HUES64 (cell line): ENCODE data around the gene TSPAN32. TPM values are rescaled to one million over a fixed set of nuclear protein-coding genes. Genes with fewer than 3 reads are reported as not detected.

ENCODE experiments used
- H3K27ac ChIP-seq: 2 replicates; pipeline ENCODE4 v1.7.0; 2013; ENCODE audit warnings: low read depth, low read length, inconsistent platforms
- H3K27me3 ChIP-seq: 2 replicates; pipeline ENCODE4 v1.6.1; 2013; ENCODE audit warnings: mild to moderate bottlenecking, low read length; ENCODE audit not compliant: insufficient read depth
- H3K36me3 ChIP-seq: 2 replicates; pipeline ENCODE4 v1.6.1; 2013; ENCODE audit warnings: mild to moderate bottlenecking, low read length; ENCODE audit not compliant: insufficient read depth
- H3K4me1 ChIP-seq: 2 replicates; pipeline ENCODE4 v1.6.1; 2013; ENCODE audit warnings: mild to moderate bottlenecking, low read length, moderate library complexity; ENCODE audit not compliant: insufficient read depth
- H3K4me3 ChIP-seq: 2 replicates; pipeline ENCODE4 v1.5.1; 2013; ENCODE audit warnings: mild to moderate bottlenecking, low read length, moderate library complexity
- H3K9ac ChIP-seq: 2 replicates; pipeline ENCODE4 v1.6.1; 2013; ENCODE audit warnings: mild to moderate bottlenecking, low read depth, low read length
- H3K9me3 ChIP-seq: 2 replicates; pipeline ENCODE4 v1.6.1; 2013; ENCODE audit warnings: low read depth, low read length; ENCODE audit not compliant: insufficient read depth
- WGBS: fragments of 150-250, 120-280 bp; methylation state at CpG from one replicate; pipeline ENCODE4 v1.1.7; 2013; ENCODE audit warnings: missing lambda C conversion rate; 5-methylcytosine and 5-hydroxymethylcytosine counted together
- polyA plus RNA-seq, 2 experiments: library from polyadenylated mRNA; stranded (reverse); fragments of 50-300 nt; gene quantifications; one replicate each; pipeline ENCODE4 v1.2.3, GENCODE V29; 2013

Gene TSPAN32
- not detected for polyA plus RNA-seq (2013, experiment 1 of 2)
- polyA plus RNA-seq (2013, experiment 2 of 2) = not detected

GRCh38 chr11:2301631-2302305 is at the start of gene TSPAN32, which contains the start of gene C11orf21:
Gene TSPAN32, plus strand, starts transcription at chr11:2302013. Its CDS starts 137 bp downstream, at chr11:2302150.
Gene C11orf21, minus strand, starts transcription at chr11:2301918. Its CDS starts 110 bp downstream, at chr11:2301808.
- no peaks in the 10 kb centered on the region for H3K4me1 ChIP-seq
- no peaks in the 10 kb centered on the region for H3K27me3 ChIP-seq
- H3K36me3 ChIP-seq = no peaks in the 10 kb centered on the region
- no peaks in the 10 kb centered on the region for H3K9me3 ChIP-seq
- WGBS = 74% methylated on average over 16 of the region's 16 CpGs
- H3K4me3 ChIP-seq = no peak within 1 kb of the TSS
- H3K9ac ChIP-seq = no peak within 1 kb of the TSS
- no peak within 1 kb of the TSS for H3K27ac ChIP-seq

- H3K9ac ChIP-seq = no peak overlapping the region
- H3K4me3 ChIP-seq = no peak overlapping the region
- H3K36me3 ChIP-seq = no peaks in the 10 kb centered on the region
- H3K4me1 ChIP-seq = no peaks in the 10 kb centered on the region
- H3K27ac ChIP-seq = no peak overlapping the region
- WGBS = 87% methylated on average over 2 of the region's 6 CpGs
- H3K9me3 ChIP-seq = no peaks in the 10 kb centered on the region
- H3K27me3 ChIP-seq = peaks cover 3% of the 10 kb centered on the region; the same call in 1 of the 2 replicates
Measured at GRCh38 chr11:2252018-2252417, 49.8 kb upstream of the TSPAN32 start.

GRCh38 chr11:2256293-2256913 is 45.4 kb upstream of the TSPAN32 start:
- no peaks in the 10 kb centered on the region for H3K4me1 ChIP-seq
- no peak overlapping the region for H3K4me3 ChIP-seq
- no peaks in the 10 kb centered on the region; the same call in 1 of the 2 replicates for H3K27me3 ChIP-seq
- H3K27ac ChIP-seq = no peak overlapping the region
- no peaks in the 10 kb centered on the region for H3K9me3 ChIP-seq
- WGBS = 86% methylated on average over 14 of the region's 14 CpGs
- no peak overlapping the region for H3K9ac ChIP-seq
- H3K36me3 ChIP-seq = no peaks in the 10 kb centered on the region

- 91% methylated on average over 31 of the region's 31 CpGs for WGBS
Measured at GRCh38 chr11:2256951-2257700, 44.7 kb upstream of the TSPAN32 start.

GRCh38 chr11:2258501-2259465 is 43.0 kb upstream of the TSPAN32 start:
- Histone ChIP-seq H3K36me3 (no peaks in the 10 kb centered on the region), H3K4me1 (no peaks in the 10 kb centered on the region), H3K27ac (no peak overlapping the region), H3K4me3 (no peak overlapping the region), H3K27me3 (peaks cover under 1% of the 10 kb centered on the region; the same call in 1 of the 2 replicates), H3K9me3 (no peaks in the 10 kb centered on the region), H3K9ac (no peak overlapping the region)
- WGBS = 93% methylated on average over 29 of the region's 29 CpGs

More at GRCh38 chr11:2256951-2257700, 44.7 kb upstream of the TSPAN32 start:
- Histone ChIP-seq H3K4me1 (no peaks in the 10 kb centered on the region), H3K9me3 (no peaks in the 10 kb centered on the region), H3K27me3 (no peaks in the 10 kb centered on the region; the same call in 1 of the 2 replicates), H3K4me3 (no peak overlapping the region), H3K9ac (no peak overlapping the region), H3K36me3 (no peaks in the 10 kb centered on the region), H3K27ac (no peak overlapping the region)

- H3K4me3 ChIP-seq = no peak overlapping the region
- H3K9me3 ChIP-seq = no peaks in the 10 kb centered on the region
- H3K36me3 ChIP-seq = no peaks in the 10 kb centered on the region
- no peak overlapping the region for H3K27ac ChIP-seq
- H3K27me3 ChIP-seq = peaks cover 4% of the 10 kb centered on the region; the same call in 1 of the 2 replicates
- no peaks in the 10 kb centered on the region for H3K4me1 ChIP-seq
- H3K9ac ChIP-seq = no peak overlapping the region
- 93% methylated on average over 8 of the region's 8 CpGs for WGBS
Measured at GRCh38 chr11:2259466-2259830, 42.4 kb upstream of the TSPAN32 start.

- Histone ChIP-seq H3K4me1 (no peaks in the 10 kb centered on the region), H3K36me3 (no peaks in the 10 kb centered on the region), H3K9ac (no peak overlapping the region), H3K4me3 (no peak overlapping the region), H3K27me3 (peaks cover 9% of the 10 kb centered on the region), H3K27ac (no peak overlapping the region), H3K9me3 (no peaks in the 10 kb centered on the region)
- 82% methylated on average over 12 of the region's 12 CpGs for WGBS
Measured at GRCh38 chr11:2259897-2260451, 41.8 kb upstream of the TSPAN32 start.

- peaks cover 15% of the 10 kb centered on the region for H3K27me3 ChIP-seq
- H3K9ac ChIP-seq = no peak overlapping the region
- H3K4me1 ChIP-seq = no peaks in the 10 kb centered on the region
- H3K27ac ChIP-seq = no peak overlapping the region
- no peaks in the 10 kb centered on the region for H3K9me3 ChIP-seq
- no peak overlapping the region for H3K4me3 ChIP-seq
- WGBS = 90% methylated on average over 26 of the region's 26 CpGs
- H3K36me3 ChIP-seq = no peaks in the 10 kb centered on the region
Measured at GRCh38 chr11:2260491-2261364, 41.1 kb upstream of the TSPAN32 start.

GRCh38 chr11:2261436-2262230 is 40.2 kb upstream of the TSPAN32 start:
- WGBS = 92% methylated on average over 21 of the region's 21 CpGs
- Histone ChIP-seq H3K9me3 (no peaks in the 10 kb centered on the region), H3K27ac (no peak overlapping the region)

More at GRCh38 chr11:2261436-2262230, 40.2 kb upstream of the TSPAN32 start:
- peaks cover 25% of the 10 kb centered on the region for H3K27me3 ChIP-seq
- no peak overlapping the region for H3K9ac ChIP-seq
- no peaks in the 10 kb centered on the region for H3K36me3 ChIP-seq
- H3K4me1 ChIP-seq = no peaks in the 10 kb centered on the region
- no peak overlapping the region for H3K4me3 ChIP-seq
